Measurements from ENCODE around the gene PDYN.

Gene PDYN

DNA sequence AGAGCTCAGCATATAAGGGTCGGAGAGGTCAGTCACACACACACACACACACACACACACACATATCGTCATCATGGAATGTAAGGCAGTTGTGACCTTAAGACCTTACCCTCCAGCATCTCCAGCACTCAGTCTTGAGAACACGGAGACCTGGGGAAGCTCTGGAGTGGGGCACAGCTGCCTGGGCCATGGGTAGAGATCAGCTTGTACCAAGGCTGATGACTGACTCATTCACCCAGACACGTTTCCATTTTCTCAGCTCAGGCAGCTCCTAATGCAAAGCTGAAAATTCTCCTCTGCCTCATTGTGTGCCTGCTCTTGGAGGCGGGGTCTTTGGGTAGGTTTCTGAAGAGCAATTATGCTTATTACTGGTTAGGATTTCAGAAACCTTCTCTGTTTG is 38.3 kb upstream of the PDYN start:
- no peaks in the 10 kb centered on the region for H3K27me3 ChIP-seq (ENCODE audit: insufficient read depth, low read depth)
- no peaks in the 10 kb centered on the region for H3K4me1 ChIP-seq (ENCODE audit: low read depth, poor library complexity, severe bottlenecking)
- H3K4me3 ChIP-seq (IDR thresholded peaks at IDR 0.05; ENCODE audit: insufficient read depth, low read depth, low read length): no peak overlapping the region
- H3K36me3 ChIP-seq (ENCODE audit: insufficient read depth): no peaks in the 10 kb centered on the region
- no peak overlapping the region for H3K9ac ChIP-seq
- H3K79me2 ChIP-seq (ENCODE audit: insufficient read depth, low read depth): no peaks in the 10 kb centered on the region
- TF ChIP-seq, protein P1, sequence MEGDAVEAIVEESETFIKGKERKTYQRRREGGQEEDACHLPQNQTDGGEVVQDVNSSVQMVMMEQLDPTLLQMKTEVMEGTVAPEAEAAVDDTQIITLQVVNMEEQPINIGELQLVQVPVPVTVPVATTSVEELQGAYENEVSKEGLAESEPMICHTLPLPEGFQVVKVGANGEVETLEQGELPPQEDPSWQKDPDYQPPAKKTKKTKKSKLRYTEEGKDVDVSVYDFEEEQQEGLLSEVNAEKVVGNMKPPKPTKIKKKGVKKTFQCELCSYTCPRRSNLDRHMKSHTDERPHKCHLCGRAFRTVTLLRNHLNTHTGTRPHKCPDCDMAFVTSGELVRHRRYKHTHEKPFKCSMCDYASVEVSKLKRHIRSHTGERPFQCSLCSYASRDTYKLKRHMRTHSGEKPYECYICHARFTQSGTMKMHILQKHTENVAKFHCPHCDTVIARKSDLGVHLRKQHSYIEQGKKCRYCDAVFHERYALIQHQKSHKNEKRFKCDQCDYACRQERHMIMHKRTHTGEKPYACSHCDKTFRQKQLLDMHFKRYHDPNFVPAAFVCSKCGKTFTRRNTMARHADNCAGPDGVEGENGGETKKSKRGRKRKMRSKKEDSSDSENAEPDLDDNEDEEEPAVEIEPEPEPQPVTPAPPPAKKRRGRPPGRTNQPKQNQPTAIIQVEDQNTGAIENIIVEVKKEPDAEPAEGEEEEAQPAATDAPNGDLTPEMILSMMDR (conservative IDR thresholded peaks at IDR 0.05; ENCODE audit: low read depth, low read length): no peak
- H2AFZ ChIP-seq (ENCODE audit: low read depth): no peak overlapping the region
- no peak overlapping the region for H3K27ac ChIP-seq
- H3K4me2 ChIP-seq: no peak overlapping the region
- no peaks in the 10 kb centered on the region for H4K20me1 ChIP-seq (ENCODE audit: insufficient read depth)

DNA sequence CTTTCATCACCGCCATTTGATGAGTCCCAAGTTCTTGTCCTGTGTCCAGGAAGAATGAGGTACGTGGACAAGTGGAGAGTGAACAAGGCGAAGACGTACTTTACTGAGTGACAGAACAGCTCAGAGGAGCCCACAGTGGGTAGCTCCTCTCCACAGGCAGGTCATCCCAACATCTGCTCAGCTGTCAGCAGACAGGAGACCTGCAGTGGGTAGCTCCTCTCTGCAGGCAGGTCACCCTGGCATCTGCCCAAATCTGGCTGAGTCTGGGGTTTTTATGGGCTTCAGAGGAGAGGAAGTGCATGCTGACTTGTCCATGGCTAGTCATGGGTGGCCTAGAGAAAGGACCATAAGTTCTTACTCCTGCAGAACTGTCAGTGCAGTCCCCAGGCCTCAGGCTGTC is 32.7 kb upstream of the PDYN start:
- H3K36me3 ChIP-seq (ENCODE audit: insufficient read depth): no peaks in the 10 kb centered on the region
- H3K27me3 ChIP-seq (ENCODE audit: insufficient read depth, low read depth): no peaks in the 10 kb centered on the region
- TF ChIP-seq, protein P1 (conservative IDR thresholded peaks at IDR 0.05; ENCODE audit: low read depth, low read length): no peak
- H3K4me1 ChIP-seq (ENCODE audit: low read depth, poor library complexity, severe bottlenecking): no peaks in the 10 kb centered on the region
- H4K20me1 ChIP-seq (ENCODE audit: insufficient read depth): no peaks in the 10 kb centered on the region
- no peak overlapping the region for H2AFZ ChIP-seq (ENCODE audit: low read depth)
- no peaks in the 10 kb centered on the region for H3K79me2 ChIP-seq (ENCODE audit: insufficient read depth, low read depth)
- H3K9ac ChIP-seq: no peak overlapping the region
- H3K27ac ChIP-seq: no peak overlapping the region
- H3K4me3 ChIP-seq (IDR thresholded peaks at IDR 0.05; ENCODE audit: insufficient read depth, low read depth, low read length): no peak overlapping the region
- H3K4me2 ChIP-seq: no peak overlapping the region

DNA sequence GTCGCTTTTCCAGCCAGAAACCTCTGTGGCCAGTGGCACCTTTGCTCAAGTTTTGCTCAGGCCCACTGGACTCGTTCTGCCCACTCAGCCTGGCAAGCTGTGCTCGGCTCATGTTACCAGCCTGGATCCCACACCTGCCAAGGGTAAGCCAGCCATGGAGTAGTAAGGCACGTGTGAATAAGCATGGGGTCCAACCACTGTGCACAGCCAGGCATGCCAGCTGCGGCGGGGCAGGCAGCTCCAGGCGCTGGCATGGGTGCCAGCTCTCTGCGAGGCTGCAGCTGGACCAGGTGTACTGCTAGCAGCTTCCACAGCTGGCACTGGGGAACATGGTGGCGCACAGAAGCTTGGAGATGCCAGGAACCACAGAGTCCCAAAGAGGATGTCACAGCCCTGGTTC is 32.1 kb upstream of the PDYN start:
- no peaks in the 10 kb centered on the region for H3K4me1 ChIP-seq (ENCODE audit: low read depth, poor library complexity, severe bottlenecking)
- H3K79me2 ChIP-seq (ENCODE audit: insufficient read depth, low read depth): no peaks in the 10 kb centered on the region
- no peaks in the 10 kb centered on the region for H3K27me3 ChIP-seq (ENCODE audit: insufficient read depth, low read depth)
- no peak overlapping the region for H3K27ac ChIP-seq
- no peak overlapping the region for H3K4me3 ChIP-seq (IDR thresholded peaks at IDR 0.05; ENCODE audit: insufficient read depth, low read depth, low read length)
- H3K36me3 ChIP-seq (ENCODE audit: insufficient read depth): no peaks in the 10 kb centered on the region
- no peaks in the 10 kb centered on the region for H4K20me1 ChIP-seq (ENCODE audit: insufficient read depth)
- TF ChIP-seq, protein P1 (conservative IDR thresholded peaks at IDR 0.05; ENCODE audit: low read depth, low read length): no peak
- no peak overlapping the region for H3K4me2 ChIP-seq
- no peak overlapping the region for H2AFZ ChIP-seq (ENCODE audit: low read depth)
- H3K9ac ChIP-seq: no peak overlapping the region

DNA sequence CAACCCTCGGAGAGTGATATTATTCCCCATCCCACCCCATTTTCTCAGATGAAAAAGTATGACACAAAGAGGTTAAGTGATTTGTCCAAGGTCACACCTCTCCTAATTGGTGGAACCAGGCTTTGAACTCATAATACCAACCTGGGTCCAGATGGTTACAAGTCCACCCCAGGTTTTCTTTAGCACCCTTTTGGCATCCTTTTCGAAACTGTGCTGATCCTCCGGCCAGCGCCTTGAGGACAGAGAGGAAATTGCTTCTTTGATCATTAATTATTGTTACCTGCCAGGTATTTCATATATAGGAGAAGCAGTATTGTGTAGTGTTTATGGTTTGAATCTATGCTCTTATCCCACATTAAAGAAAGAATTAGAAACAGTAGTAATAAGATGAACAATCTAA is 29.3 kb upstream of the PDYN start:
- Histone ChIP-seq H2AFZ (ENCODE audit: low read depth) (no peak overlapping the region), H3K36me3 (ENCODE audit: insufficient read depth) (no peaks in the 10 kb centered on the region), H3K27me3 (ENCODE audit: insufficient read depth, low read depth) (no peaks in the 10 kb centered on the region), H3K9ac (no peak overlapping the region), H4K20me1 (ENCODE audit: insufficient read depth) (no peaks in the 10 kb centered on the region), H3K79me2 (ENCODE audit: insufficient read depth, low read depth) (no peaks in the 10 kb centered on the region), H3K4me3 (IDR thresholded peaks at IDR 0.05; ENCODE audit: insufficient read depth, low read depth, low read length) (no peak overlapping the region), H3K27ac (no peak overlapping the region), H3K4me1 (ENCODE audit: low read depth, poor library complexity, severe bottlenecking) (no peaks in the 10 kb centered on the region), H3K4me2 (no peak overlapping the region)
- TF ChIP-seq, protein P1 (conservative IDR thresholded peaks at IDR 0.05; ENCODE audit: low read depth, low read length): no peak

DNA sequence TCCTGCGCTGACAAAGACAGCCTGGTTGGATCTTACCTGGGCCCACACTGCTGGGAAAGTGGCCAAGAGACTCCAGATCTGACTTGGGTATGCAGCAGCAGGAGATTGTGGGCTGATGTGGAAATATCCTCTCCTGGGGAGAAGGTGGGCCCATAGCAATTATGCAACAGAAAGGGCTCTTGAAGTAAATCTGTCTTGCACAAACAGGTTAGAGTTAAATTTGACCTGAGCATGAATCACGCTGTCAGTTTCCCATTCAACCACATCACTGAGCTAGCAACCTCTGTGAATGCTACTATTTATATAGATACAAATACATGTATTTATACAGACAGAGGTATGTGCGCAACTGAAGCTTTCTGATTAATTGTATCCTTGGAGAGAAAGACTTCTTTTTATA is 28.3 kb upstream of the PDYN start:
- no peaks in the 10 kb centered on the region for H3K4me1 ChIP-seq (ENCODE audit: low read depth, poor library complexity, severe bottlenecking)
- H3K79me2 ChIP-seq (ENCODE audit: insufficient read depth, low read depth): no peaks in the 10 kb centered on the region
- no peak overlapping the region for H2AFZ ChIP-seq (ENCODE audit: low read depth)
- H3K4me3 ChIP-seq (IDR thresholded peaks at IDR 0.05; ENCODE audit: insufficient read depth, low read depth, low read length): no peak overlapping the region
- TF ChIP-seq, protein P1 (conservative IDR thresholded peaks at IDR 0.05; ENCODE audit: low read depth, low read length): no peak
- H3K9ac ChIP-seq: no peak overlapping the region
- H3K27me3 ChIP-seq (ENCODE audit: insufficient read depth, low read depth): no peaks in the 10 kb centered on the region
- no peak overlapping the region for H3K27ac ChIP-seq
- H3K4me2 ChIP-seq: no peak overlapping the region
- no peaks in the 10 kb centered on the region for H3K36me3 ChIP-seq (ENCODE audit: insufficient read depth)
- H4K20me1 ChIP-seq (ENCODE audit: insufficient read depth): no peaks in the 10 kb centered on the region
